GM06990 (cell line): ENCODE measurements around the gene RBM47.
A peak's percentile ranks its signal among the peaks of the same experiment; 100 is the strongest.

Source experiments
- DNase-seq: peaks from one replicate; pipeline ENCODE4 v3.0.0-alpha.2; 2011; ENCODE audit not compliant: insufficient read length; ENCODE audit errors: extremely low read depth
- H3K27me3 ChIP-seq: replicated peaks from 2 replicates; pipeline ENCODE4 v1.6.0; 2011; ENCODE audit warnings: low read length; ENCODE audit not compliant: control insufficient read depth, insufficient read depth
- H3K36me3 ChIP-seq: 2 replicates; pipeline ENCODE4 v1.5.1; 2011; ENCODE audit warnings: low read length; ENCODE audit not compliant: control insufficient read depth, insufficient read depth
- H3K4me3 ChIP-seq: replicated peaks from 2 replicates; pipeline ENCODE4 v1.5.1; 2011; ENCODE audit warnings: low read depth, mild to moderate bottlenecking, control low read depth, low read length
- CTCF ChIP-seq: IDR thresholded peaks from 2 replicates; pipeline ENCODE4 v1.5.1; 2011; ENCODE audit warnings: low read length, control low read depth, mild to moderate bottlenecking, inconsistent platforms; ENCODE audit not compliant: insufficient read depth, poor library complexity, severe bottlenecking

RBM47 gene

GRCh38 chr4:40514497-40514951, 115.1 kb downstream of the RBM47 start:
- Histone ChIP-seq H3K4me3 (peak overlapping the region; percentile 24), H3K36me3 (no peaks in the 10 kb centered on the region), H3K27me3 (no peaks in the 10 kb centered on the region)
- TF ChIP-seq CTCF, result no peak
- DNase-seq, result no peak

- no peaks in the 10 kb centered on the region for H3K27me3 ChIP-seq
Observed at GRCh38 chr4:40511036-40511614, 118.5 kb downstream of the RBM47 start.

DNA sequence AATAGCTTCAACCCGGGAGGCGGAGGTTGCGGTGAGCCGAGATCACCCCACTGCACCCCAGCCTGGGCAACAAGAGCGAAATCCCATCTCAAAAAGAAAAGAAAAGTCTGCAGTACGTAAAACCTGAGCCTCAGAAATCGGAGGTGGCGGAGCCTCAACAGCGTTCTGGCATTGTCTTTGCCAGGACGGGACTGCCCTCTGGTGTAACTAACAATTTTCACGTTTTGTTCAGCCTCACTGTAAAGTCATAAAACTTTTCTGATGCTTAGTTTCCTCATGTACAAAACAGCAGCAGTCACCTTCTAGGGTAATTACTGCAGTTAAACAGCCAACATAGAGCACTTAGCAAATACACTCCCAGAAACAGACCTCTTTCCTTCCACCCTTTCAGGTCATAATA, 121.7 kb downstream of the RBM47 start:
- no peaks in the 10 kb centered on the region for H3K36me3 ChIP-seq
- H3K4me3 ChIP-seq, result no peak overlapping the region
- no peaks in the 10 kb centered on the region for H3K27me3 ChIP-seq
- no peak for TF ChIP-seq CTCF
- no peak for DNase-seq

More at GRCh38 chr4:40511036-40511614, 118.5 kb downstream of the RBM47 start:
- TF ChIP-seq CTCF, result no peak
- DNase-seq, result no peak
- Histone ChIP-seq H3K4me3 (no peak overlapping the region), H3K36me3 (no peaks in the 10 kb centered on the region)

DNA sequence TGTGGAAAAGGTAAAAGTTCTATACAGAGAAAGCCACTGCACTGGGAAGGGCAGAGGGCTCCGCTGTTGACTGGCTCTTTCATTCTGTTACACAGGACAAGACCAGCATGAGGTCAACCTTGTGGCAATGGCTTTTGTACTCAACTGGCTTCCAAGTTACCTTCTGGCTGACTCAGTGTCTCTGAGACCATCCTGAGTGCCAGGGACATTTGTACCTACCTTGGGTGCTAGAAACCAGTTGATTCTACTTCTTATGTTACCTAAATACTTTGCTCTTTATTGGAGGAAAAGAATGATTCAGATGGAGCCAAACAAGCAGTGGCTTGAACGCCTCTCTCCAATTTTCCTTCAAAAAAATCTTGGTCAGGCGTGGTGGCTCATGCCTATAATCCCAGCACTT, 123.2 kb downstream of the RBM47 start:
- H3K36me3 ChIP-seq, result no peaks in the 10 kb centered on the region; the same call in 1 of the 2 replicates
- no peak for DNase-seq
- no peak for TF ChIP-seq CTCF
- H3K27me3 ChIP-seq, result no peaks in the 10 kb centered on the region
- H3K4me3 ChIP-seq, result no peak overlapping the region

- DNase-seq, result no peak
- TF ChIP-seq CTCF, result no peak
- no peak overlapping the region for H3K4me3 ChIP-seq
- H3K27me3 ChIP-seq, result no peaks in the 10 kb centered on the region
- H3K36me3 ChIP-seq, result no peaks in the 10 kb centered on the region; the same call in 1 of the 2 replicates
Observed at GRCh38 chr4:40506066-40506465, 123.6 kb downstream of the RBM47 start.

GRCh38 chr4:40502934-40503333, 126.7 kb downstream of the RBM47 start:
- H3K4me3 ChIP-seq, result no peak overlapping the region
- H3K27me3 ChIP-seq, result no peaks in the 10 kb centered on the region
- TF ChIP-seq CTCF, result no peak
- peak; percentile 34 for DNase-seq
- no peaks in the 10 kb centered on the region; the same call in 1 of the 2 replicates for H3K36me3 ChIP-seq
